Stimulated activated CD8-positive, alpha-beta memory T cell treated with anti-CD3 and anti-CD28 coated beads, Interleukin-15, amount 100 ng/mL, for 24 hours (primary cell): ENCODE measurements around the gene TTYH3.
"Not testable (repeated sequence)": the region's sequence is repeated elsewhere in the genome, so short reads cannot be mapped to it uniquely, and the experiment has no call there.

Experiments used
- DNase-seq: peaks from one replicate; pipeline ENCODE4 v3.0.0-alpha.2; 2020; ENCODE audit warnings: low read depth

The TTYH3 gene

GRCh38 chr7:2689343-2689847 is 57.6 kb downstream of the TTYH3 start:
- no peak for DNase-seq

DNA sequence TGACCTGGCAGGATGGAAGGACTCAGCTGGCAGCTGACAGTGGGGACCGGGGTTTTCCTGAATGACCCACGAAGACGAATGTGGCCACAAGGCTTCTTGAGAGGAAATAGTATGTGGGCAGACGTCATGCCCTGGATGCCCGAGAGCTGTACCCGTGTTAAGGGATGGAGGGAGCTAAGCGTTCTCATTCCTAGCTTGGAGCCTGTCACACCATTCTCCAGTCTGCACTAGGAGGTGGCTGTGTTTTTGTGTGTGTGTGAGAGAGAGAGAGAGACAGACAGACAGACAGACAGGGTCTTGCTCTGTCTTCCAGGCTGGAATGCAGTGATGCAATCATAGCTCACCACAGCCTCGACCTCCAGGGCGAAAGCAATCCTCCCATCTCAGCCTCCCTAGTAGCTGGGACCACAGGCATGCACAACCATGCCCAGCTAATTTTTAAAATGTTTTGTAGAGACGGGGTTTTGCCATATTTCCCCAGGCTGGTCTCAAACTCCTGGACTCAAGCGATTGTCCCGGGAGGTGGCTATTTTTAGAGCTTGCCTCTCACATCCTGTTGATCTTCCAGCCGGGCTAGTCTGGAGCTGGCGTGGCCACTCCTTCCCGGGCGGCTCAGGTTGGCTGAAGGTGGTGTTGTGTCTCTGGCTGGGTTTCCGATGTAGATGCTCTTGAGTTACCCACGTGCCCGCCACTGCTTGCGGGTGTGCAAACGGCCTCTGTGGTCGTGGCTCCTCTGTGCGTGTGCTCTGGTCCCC is 58.3 kb downstream of the TTYH3 start:
- no peak for DNase-seq

- DNase-seq: no peak
These were observed 59.4 kb downstream of the TTYH3 start for GRCh38 chr7:2691011-2691707.

DNA sequence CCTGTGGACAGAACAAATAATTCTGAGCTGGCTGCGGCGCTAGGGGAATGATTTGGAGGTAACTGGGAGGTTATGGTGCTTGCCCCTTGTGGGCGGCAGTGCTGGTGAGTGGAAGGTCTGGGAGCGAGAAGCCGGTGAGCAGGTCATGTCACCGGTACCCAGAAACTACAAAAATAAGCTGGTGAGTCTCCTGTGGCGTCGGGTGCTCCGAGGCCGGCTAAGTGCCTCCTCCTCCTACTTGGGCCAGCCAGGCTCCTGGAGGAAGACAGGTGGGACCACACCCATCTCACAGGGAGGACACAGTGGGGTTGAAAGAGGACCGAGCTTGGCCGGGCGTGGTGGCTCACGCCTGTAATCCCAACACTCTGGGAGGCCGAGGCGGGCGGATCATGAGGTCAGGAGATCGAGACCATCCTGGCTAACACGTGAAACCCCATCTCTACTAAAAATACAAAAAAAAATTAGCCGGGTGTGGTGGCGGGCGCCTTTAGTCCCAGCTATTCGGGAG is 60.2 kb downstream of the TTYH3 start:
- DNase-seq: not testable (repeated sequence)

- DNase-seq: no peak
These were observed 60.8 kb downstream of the TTYH3 start for GRCh38 chr7:2692543-2692942.

DNA sequence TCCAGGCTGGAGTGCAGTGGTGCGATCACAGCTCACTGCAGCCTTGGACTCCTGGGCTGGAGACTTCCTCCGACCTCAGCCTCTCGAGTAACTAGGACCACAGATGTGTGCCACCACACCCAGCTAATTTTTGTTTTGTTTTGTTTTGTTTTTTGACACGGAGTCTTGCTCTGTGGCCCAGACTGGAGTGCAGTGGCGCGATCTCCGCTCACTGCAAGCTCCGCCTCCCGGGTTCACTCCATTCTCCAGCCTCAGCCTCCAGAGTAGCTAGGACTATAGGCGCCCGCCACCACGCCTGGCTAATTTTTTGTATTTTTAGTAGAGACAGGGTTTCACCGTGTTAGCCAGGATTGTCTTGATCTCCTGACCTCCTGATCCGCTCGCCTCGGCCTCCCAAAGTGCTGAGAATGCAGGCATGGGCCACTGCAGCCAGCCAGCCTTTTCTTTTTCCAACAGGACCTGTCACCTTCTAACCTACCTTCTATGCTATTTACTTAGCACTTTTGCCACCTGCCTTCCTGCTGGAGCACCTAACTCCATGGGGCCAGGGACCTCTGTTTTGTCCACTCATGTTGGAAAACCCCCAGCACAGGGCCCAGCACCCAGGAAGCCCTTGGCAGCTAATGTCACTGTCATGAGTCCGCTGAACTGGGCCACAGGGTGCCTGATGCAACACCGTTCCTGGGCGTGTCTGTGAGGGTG is 61.8 kb downstream of the TTYH3 start:
- not testable (repeated sequence) for DNase-seq

DNA sequence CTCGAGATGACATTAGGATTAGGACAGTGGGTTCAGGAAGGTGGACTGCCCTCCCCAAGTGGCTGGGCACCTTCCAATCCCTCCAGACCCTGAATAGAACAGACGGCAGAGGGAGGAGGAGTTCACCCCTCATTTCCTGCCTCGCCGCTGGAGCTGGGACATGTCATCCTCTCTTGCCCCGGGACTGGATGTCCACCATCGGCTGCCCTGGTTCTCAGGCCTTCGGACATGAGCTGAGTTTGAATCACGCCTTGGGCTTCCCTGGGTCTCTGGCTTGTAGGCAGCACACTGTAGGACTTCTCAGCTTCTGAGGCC is 62.3 kb downstream of the TTYH3 start:
- not testable (repeated sequence) for DNase-seq

GRCh38 chr7:2698581-2699288 is 66.9 kb downstream of the TTYH3 start:
- peak; percentile 15 for DNase-seq

DNA sequence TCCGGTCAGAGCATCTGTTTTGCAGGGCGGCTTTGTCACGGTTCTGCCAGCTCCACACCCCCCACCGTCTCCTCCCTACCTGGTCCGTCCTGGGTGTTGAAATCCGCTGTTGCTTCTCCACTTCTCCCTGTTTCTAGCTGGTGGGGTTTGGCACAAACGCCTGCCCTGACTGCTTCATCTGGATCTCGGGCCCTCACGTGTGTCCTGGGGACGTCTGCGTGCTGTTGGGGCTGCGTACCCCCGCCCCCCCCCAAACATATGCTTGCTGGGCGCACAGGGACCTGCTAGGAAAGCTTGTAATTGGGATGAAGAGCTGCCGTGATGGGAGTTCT is 67.5 kb downstream of the TTYH3 start:
- DNase-seq: no peak

- DNase-seq: no peak
These were observed 68.5 kb downstream of the TTYH3 start for GRCh38 chr7:2700141-2700850.

DNA sequence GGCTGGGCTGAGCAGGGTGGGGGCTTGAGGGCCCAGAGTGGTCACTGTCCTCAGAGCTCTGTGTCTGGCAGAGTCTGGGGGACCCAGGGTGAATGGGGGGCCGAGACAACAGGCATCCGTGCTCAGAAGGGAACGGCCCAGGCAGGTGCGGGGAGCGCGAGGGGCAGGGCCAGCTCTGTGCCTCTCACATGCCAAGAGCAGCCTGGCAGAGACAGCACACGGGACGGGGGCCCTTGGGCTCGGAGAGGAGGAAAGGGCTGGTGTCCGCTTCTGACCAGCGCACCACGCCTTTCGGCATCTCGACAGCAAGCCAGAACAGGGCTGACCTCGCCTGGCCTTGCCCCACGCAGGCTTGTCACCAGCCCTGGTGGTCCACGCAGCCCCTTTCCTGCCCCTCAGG is 69.6 kb downstream of the TTYH3 start:
- no peak for DNase-seq

DNA sequence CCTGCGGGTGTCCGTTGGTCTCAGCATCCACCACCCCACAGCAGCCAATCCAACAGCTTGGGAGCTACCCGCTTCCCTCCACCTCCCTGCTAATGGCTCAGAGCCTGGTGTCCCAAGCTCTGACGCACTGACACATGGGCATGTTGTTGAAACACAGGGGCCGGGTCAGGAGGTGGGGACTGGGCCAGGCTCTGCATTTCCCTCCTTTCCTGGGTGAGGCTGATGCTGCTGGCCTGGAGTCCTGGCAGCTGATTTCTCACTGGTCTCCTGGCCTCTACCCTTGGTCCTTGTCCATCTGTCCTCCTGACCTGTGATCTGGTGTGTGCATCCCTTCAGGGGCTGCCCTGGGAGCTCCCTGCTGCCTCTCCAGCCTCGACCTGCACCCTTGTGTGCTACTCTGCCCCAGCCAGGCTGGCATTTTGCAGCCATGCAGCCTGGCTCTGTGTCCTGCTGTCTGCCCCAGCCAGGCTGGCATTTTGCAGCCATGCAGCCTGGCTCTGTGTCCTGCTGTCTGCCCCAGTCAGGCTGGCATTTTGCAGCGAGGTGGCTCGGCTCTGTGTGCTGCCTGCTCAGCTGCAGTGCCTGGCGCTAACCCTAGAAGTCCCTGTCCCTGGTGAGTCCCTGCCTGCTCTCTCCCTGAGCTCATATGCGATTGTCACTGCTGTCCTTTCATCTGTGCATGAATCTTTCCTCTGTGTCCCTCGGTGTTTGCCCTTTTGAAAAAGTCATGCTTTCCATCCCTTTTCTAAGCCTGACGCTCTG is 70.2 kb downstream of the TTYH3 start:
- DNase-seq: no peak

DNA sequence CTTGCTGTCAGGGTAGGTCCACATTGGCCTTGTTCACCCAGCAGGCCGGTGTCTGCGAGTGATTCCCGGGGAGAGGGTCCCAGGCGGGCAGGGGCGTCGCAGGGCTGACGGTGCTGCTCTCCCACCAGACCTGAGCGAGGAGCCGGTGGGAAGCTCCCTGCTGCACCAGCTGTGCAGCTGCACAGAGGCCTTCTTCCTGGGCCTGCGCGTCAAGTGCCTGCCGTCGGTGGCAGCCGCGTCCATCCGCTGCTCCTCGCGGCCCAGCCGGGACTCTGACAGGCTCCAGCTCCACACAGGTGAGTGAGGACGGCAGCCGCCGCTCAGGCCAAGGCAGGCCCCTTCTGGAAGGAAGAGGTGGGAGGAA is 70.8 kb downstream of the TTYH3 start:
- DNase-seq: no peak

- DNase-seq: no peak
These were observed 73.7 kb downstream of the TTYH3 start for GRCh38 chr7:2705371-2706096.

DNA sequence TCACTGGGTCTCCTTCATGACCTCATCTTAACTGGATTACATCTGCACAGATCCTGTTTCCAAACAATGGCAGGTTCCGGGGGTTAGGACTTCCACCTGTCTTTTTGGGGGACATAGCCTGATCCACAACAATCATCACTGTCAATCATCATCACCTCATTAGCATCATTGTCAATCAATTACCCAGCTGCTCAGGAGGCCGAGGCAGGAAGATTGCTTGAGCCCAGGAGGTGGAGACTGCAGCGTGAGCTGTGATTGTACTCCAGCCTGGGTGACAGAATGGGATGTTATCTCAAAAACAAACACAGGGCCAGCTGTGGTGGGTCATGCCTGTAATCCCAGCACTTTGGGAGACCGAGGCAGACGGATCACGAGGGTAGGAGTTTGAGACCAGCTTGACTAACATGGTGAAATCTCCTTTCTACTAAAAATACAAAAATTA is 74.9 kb downstream of the TTYH3 start:
- no peak for DNase-seq

- DNase-seq: no peak
These were observed 75.7 kb downstream of the TTYH3 start for GRCh38 chr7:2707481-2707880.

DNA sequence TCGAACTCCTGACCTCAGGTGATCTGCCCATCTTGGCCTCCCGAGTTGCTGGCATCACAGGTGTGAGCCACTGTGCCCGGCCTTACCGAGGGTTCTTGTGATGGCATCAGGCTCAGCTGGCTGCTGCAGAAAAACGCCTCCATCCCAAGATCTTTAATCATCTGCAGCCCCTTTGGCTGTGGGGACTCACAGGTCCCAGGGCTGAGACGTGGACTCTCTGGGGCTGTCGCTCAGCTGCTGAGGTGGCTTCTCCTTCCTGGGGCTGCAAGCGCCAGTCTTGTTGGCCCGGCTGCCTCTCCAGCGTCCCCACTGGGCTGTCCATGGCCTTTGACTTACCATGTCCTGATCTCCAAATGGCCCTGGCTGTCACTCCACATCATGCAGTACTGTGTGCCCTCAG is 76.3 kb downstream of the TTYH3 start:
- DNase-seq: no peak

DNA sequence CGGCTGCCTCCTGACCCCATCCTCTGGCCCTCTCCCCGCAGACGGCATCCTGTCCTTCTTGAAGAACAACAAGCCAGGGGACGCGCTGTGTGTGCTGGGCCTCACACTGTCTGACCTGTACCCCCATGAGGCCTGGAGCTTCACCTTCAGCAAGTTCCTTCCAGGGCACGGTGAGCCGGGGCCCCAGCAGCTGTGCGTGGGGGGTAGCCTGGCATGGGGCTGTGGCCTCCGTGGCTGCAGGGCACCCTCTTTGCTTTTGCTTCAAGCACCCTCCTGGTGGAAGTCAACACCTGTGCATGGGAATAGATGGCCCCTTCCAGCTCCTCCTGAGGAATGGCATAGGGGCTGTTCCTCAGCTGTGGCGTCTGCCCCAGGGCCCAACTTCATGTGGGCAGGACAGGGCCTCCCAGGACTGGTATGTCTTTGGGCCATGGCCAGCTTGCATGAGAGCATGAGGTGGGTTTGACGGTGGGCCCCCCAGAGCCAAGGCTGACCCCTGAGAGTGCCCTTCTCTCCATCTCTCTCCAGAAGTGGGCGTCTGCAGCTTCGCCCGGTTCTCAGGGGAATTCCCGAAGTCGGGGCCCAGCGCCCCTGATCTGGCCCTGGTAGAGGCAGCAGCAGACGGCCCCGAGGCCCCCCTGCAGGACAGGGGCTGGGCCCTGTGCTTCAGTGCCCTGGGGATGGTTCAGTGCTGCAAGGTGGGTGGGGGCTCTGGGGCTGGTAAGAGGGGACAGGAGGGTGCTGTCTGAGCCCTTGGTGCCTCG is 76.9 kb downstream of the TTYH3 start:
- no peak for DNase-seq

DNA sequence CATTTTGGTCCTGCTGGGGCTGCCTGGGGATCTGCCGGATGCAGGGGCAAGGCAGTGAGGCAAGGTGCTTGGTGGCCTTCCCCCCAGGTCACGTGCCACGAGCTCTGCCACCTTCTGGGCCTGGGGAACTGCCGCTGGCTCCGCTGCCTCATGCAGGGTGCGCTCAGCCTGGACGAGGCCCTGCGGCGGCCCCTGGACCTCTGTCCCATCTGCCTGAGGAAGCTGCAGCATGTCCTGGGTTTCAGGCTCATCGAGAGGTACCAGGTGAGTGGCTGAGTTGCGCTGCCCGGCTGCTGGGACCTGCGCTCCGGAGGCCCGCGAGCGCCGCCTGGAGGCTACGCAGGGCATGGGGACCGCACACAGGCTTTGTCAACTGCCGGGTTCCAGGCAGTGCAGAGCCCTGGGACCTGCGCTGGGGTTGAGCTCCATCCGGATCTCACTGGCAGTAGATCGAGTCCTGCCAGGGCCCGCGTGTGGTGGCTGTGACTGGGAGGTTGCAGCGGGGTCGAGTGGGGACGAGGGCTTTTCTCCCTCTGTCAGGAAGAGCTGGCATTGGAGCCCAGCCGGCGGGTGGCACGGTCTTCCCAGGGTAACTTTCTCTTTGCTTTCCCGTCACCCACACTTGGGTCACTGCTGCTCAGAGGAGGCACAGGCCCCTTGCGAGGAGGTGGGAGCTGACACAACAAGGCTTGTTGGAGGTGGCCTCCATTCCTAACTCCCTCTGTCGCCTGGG is 77.9 kb downstream of the TTYH3 start:
- no peak for DNase-seq
